Osteoblast (primary cell): ENCODE measurements around the gene KIRREL3. TPM values are rescaled to one million over a fixed set of nuclear protein-coding genes. Genes with fewer than 3 reads are reported as not detected.
A peak's percentile ranks its signal among the peaks of the same experiment; 100 is the strongest.

Experiments
- DNase-seq: peaks from one replicate; pipeline ENCODE4 v3.0.0; 2011; ENCODE audit warnings: low spot score, mixed read lengths; ENCODE audit not compliant: insufficient read length; ENCODE audit errors: missing footprints
- H2AFZ ChIP-seq: 2 replicates; pipeline ENCODE4 v1.6.0; 2011; ENCODE audit warnings: mild to moderate bottlenecking, low read length
- H3K27ac ChIP-seq: 2 replicates; pipeline ENCODE4 v1.5.1; 2011; ENCODE audit warnings: mild to moderate bottlenecking, low read depth, low read length, moderate library complexity
- H3K27me3 ChIP-seq: 2 replicates; pipeline ENCODE4 v1.6.0; 2012; ENCODE audit warnings: mild to moderate bottlenecking, control low read depth, inconsistent platforms, low read length, moderate library complexity; ENCODE audit not compliant: insufficient read depth
- H3K36me3 ChIP-seq: 2 replicates; pipeline ENCODE4 v1.5.1; 2011; ENCODE audit warnings: mild to moderate bottlenecking, low read length, control low read depth, moderate library complexity; ENCODE audit not compliant: insufficient read depth
- H3K4me1 ChIP-seq: 2 replicates; pipeline ENCODE4 v1.5.1; 2011; ENCODE audit warnings: mild to moderate bottlenecking, low read length, control low read depth, moderate library complexity; ENCODE audit not compliant: insufficient read depth
- H3K4me2 ChIP-seq: 2 replicates; pipeline ENCODE4 v1.6.0; 2011; ENCODE audit warnings: mild to moderate bottlenecking, low read length; ENCODE audit not compliant: insufficient read depth
- H3K4me3 ChIP-seq: fragments of 200-600 bp; sonication (generic); 3 replicates; pipeline ENCODE4 v1.5.1; 2012; ENCODE audit warnings: mild to moderate bottlenecking, low read length, inconsistent platforms; ENCODE audit not compliant: insufficient read depth
- H3K79me2 ChIP-seq: 2 replicates; pipeline ENCODE4 v1.6.0; 2012; ENCODE audit warnings: mild to moderate bottlenecking, low read length, control low read depth, inconsistent platforms; ENCODE audit not compliant: insufficient read depth
- H3K9me3 ChIP-seq: 2 replicates; pipeline ENCODE4 v1.5.1; 2011; ENCODE audit warnings: low read depth, low read length, control low read depth
- H4K20me1 ChIP-seq: 2 replicates; pipeline ENCODE4 v1.6.0; 2012; ENCODE audit warnings: mild to moderate bottlenecking, low read length, control low read depth; ENCODE audit not compliant: insufficient read depth
- total RNA-seq: library from RNA; depleted of rRNA; stranded (reverse); fragments of >200 nt; gene quantifications from 2 replicates; pipeline ENCODE4 v1.2.3, GENCODE V29; 2012
- TF ChIP-seq, protein P1 (sequence below): IDR thresholded peaks from 2 replicates; pipeline ENCODE4 v1.5.1; 2011; ENCODE audit warnings: mild to moderate bottlenecking, low read depth, low read length, moderate library complexity; ENCODE audit errors: extremely low read depth

Gene KIRREL3
- total RNA-seq, 1 donor = 3.6 TPM

DNA sequence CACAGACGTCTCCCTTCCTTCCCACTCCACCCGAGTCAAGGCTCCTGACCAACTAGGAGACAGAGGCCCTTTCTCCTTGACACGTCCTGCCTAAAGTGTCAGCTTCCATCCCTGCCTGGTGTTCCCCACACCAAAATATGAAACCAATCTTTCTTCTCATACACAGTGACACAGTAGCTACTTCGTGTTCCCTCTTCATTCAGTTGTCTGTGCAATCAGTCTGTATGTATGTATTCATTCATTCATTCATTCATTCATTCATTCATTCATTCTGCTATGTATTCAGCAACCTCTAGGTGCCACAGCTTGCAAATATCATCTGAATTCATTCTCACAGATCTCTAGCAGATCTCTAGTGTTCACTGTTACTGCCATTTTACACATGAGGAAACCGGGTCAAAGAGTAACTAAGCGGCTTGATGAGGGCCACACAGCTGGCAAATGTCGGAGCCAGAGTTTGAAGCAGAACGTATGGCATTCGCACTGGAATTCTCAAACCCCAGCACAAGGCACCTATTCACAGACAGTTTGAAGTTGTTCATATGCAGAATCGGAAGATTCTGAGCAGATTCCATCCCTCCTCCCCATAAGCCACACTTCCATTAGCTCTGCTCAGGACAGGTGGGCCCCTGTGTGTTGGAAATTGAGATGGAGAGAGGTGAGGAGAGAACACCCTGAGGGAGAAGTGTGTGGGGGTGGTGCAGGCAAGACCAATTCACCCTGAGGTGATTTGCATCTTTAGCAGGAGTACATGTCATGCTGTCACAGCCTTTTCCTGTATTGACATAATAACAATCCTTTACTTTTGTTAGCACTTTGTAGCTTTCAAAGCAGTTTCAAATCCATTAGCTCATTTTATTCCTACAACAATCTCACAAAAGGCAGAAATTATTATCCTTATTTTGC lies 369.4 kb downstream of the KIRREL3 start:
- DNase-seq = no peak
- Histone ChIP-seq H3K27me3 (no peaks in the 10 kb centered on the region), H3K27ac (no peak overlapping the region), H2AFZ (no peak overlapping the region), H3K79me2 (no peaks in the 10 kb centered on the region), H3K4me1 (no peaks in the 10 kb centered on the region), H3K4me3 (no peak overlapping the region), H3K36me3 (no peaks in the 10 kb centered on the region), H3K9me3 (no peaks in the 10 kb centered on the region), H4K20me1 (peaks cover 2% of the 10 kb centered on the region), H3K4me2 (no peak overlapping the region)
- TF ChIP-seq, protein P1, sequence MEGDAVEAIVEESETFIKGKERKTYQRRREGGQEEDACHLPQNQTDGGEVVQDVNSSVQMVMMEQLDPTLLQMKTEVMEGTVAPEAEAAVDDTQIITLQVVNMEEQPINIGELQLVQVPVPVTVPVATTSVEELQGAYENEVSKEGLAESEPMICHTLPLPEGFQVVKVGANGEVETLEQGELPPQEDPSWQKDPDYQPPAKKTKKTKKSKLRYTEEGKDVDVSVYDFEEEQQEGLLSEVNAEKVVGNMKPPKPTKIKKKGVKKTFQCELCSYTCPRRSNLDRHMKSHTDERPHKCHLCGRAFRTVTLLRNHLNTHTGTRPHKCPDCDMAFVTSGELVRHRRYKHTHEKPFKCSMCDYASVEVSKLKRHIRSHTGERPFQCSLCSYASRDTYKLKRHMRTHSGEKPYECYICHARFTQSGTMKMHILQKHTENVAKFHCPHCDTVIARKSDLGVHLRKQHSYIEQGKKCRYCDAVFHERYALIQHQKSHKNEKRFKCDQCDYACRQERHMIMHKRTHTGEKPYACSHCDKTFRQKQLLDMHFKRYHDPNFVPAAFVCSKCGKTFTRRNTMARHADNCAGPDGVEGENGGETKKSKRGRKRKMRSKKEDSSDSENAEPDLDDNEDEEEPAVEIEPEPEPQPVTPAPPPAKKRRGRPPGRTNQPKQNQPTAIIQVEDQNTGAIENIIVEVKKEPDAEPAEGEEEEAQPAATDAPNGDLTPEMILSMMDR = no peak

DNA sequence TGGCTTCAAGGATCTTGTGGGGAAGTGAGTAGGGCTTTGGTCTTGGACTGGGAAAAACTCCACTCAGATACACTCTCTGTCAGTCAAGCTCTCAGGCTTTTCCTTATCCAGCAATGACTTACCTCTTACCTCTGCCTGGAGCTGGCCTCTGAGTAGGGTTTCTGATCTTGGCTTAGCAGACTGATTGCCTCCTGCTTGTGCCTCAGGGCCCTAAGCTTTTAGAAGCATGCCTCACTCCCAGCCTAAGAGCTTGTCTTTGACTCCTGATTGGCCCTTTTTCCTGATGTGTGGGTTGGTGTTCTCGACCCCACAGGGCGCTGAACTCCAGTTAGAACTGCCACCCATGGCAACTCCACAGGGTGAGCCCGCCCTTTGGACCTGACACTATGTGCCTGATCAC lies 370.1 kb downstream of the KIRREL3 start:
- TF ChIP-seq, protein P1 = no peak
- Histone ChIP-seq H3K4me1 (no peaks in the 10 kb centered on the region), H3K27me3 (no peaks in the 10 kb centered on the region), H3K36me3 (no peaks in the 10 kb centered on the region), H2AFZ (no peak overlapping the region), H4K20me1 (peaks cover 2% of the 10 kb centered on the region), H3K4me3 (no peak overlapping the region), H3K9me3 (no peaks in the 10 kb centered on the region), H3K4me2 (no peak overlapping the region), H3K27ac (no peak overlapping the region), H3K79me2 (no peaks in the 10 kb centered on the region)
- no peak for DNase-seq

DNA sequence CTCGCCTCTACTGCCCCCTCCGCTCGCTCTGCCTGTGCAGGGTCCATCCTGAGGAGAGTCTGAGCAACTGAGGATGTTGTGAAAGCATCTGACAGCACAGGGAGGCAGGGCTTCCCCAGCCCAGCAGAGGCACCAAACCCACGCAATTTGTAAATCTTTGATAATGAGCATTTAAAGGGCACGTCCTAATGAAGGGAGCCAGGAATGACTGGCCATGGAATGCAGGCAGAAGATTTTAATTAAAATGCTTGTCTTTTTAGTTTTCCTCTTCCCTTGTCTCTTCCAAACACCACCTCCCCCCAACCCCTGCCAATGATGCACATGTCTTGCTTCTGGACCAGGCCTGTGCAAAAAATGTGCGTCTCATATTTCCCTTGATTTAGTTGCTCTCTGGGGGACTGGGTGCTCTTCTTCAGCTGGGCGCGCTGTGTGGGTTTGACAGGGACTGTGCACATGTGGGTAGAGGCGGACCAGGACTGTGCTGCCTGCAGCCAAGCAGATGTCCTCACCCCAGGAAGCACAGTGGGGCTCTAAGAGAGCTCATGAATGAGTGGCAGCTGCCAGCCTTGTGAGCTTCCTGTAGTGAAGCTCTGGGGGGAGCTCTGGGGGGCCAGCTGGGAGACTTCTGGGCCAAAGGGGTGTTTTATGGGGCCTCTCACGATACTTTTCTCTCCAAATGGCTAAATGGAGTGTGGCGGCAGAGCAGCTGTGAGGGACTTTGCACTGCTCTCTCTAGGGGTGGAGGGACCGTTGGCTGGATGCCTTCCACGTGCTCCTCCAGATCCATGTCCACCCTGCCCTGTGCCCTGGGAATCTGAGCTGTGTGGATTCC lies 371.6 kb downstream of the KIRREL3 start:
- no peak overlapping the region for H3K4me3 ChIP-seq
- H2AFZ ChIP-seq = no peak overlapping the region
- H3K79me2 ChIP-seq = no peaks in the 10 kb centered on the region
- TF ChIP-seq, protein P1 = no peak
- no peaks in the 10 kb centered on the region for H3K9me3 ChIP-seq
- DNase-seq = peak; percentile 50
- no peaks in the 10 kb centered on the region for H3K36me3 ChIP-seq
- H4K20me1 ChIP-seq = peaks cover 2% of the 10 kb centered on the region
- H3K4me1 ChIP-seq = no peaks in the 10 kb centered on the region
- no peak overlapping the region for H3K27ac ChIP-seq
- H3K27me3 ChIP-seq = no peaks in the 10 kb centered on the region
- no peak overlapping the region for H3K4me2 ChIP-seq

DNA sequence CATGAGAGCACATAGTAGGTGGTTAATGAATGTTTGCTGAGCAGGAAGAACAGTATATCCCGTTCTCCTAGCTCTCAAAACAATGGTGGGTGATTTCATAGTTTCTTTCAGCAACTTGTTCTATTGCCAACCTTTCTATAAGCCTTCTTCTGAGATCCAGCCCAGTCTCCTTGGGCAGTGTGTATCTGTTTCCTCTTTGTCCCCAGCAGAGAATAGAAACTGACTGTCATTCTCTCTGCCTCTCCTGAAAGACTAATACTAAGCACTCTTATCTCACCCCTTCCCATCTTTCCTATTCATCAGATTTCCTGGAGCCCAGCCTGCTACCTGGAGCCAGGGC lies 372.1 kb downstream of the KIRREL3 start:
- no peaks in the 10 kb centered on the region for H3K79me2 ChIP-seq
- no peak overlapping the region for H2AFZ ChIP-seq
- no peaks in the 10 kb centered on the region for H3K9me3 ChIP-seq
- no peaks in the 10 kb centered on the region for H3K27me3 ChIP-seq
- no peak for DNase-seq
- peaks cover 2% of the 10 kb centered on the region for H4K20me1 ChIP-seq
- TF ChIP-seq, protein P1 = no peak
- H3K36me3 ChIP-seq = no peaks in the 10 kb centered on the region
- no peak overlapping the region for H3K4me3 ChIP-seq
- no peak overlapping the region for H3K4me2 ChIP-seq
- no peak overlapping the region for H3K27ac ChIP-seq
- no peaks in the 10 kb centered on the region for H3K4me1 ChIP-seq
